ENCODE measurements around the gene CNGA2. TPM values are rescaled to one million over a fixed set of nuclear protein-coding genes. Genes with fewer than 3 reads are reported as not detected.

Gene CNGA2
- total RNA-seq, 1 experiment from 2014 or later, result not detected

- BruUV-seq (replicated peaks), result no TSS peak
- TF ChIP-seq ZBTB33 (IDR thresholded peaks at IDR 0.05; ENCODE audit: extremely low read depth, insufficient replicate concordance, low read length) (no peak), REST (IDR thresholded peaks at IDR 0.05; ENCODE audit: low read depth) (no peak), ATF3 (IDR thresholded peaks at IDR 0.05) (no peak), YY1 (IDR thresholded peaks at IDR 0.05; ENCODE audit: extremely low read depth, insufficient replicate concordance, low read depth, low read length) (no peak)
- 0 out of 2 replicates have a peak, but pooled peaks cover 4% of the 10 kb centered on the region for H3K27me3 ChIP-seq (ENCODE audit: insufficient read depth, low read length)
- no peak overlapping the region for H3K27ac ChIP-seq (ENCODE audit: low read depth, low read length)
- ChIA-PET RAD21 (ENCODE audit: low non-redundant PET in 1 of 2, low total read pairs in 2 of 2, uncharacterized antibody in 2 of 2, unreplicated experiment in 2 of 2) (no interaction called here), CTCF (no interaction called here), POLR2A (no interaction called here)
- ATAC-seq (peak; percentile 59; the same call in 1 of the 2 replicates), DNase-seq (ENCODE audit: low read depth, low spot score) (no peak)
- H3K36me3 ChIP-seq (ENCODE audit: control insufficient read depth in 1 of 2, insufficient read depth in 2 of 2, low read length in 2 of 2), result no peaks in the 10 kb centered on the region
- no peak overlapping the region for H3K4me2 ChIP-seq (ENCODE audit: low read length)
- no peak overlapping the region for H3K4me3 ChIP-seq (replicated peaks in 1 of 2; ENCODE audit: low read depth in 1 of 2, low read length in 2 of 2)
- H2AFZ ChIP-seq (ENCODE audit: low read depth, low read length, poor library complexity, severe bottlenecking), result no peak overlapping the region
- no peak overlapping the region for H3K9ac ChIP-seq (ENCODE audit: low read length)
- H3K4me1 ChIP-seq (ENCODE audit: control insufficient read depth in 1 of 2, insufficient read depth in 2 of 2, low read length in 2 of 2), result no peaks in the 10 kb centered on the region
- no peaks in the 10 kb centered on the region for H3K9me3 ChIP-seq (ENCODE audit: control insufficient read depth in 1 of 2, insufficient read depth in 1 of 2, low read depth in 1 of 2, low read length in 2 of 2)
- H3K79me2 ChIP-seq (ENCODE audit: insufficient read depth, low read length), result no peaks in the 10 kb centered on the region
- no peaks in the 10 kb centered on the region for H4K20me1 ChIP-seq (ENCODE audit: insufficient read depth)
- H3K9me2 ChIP-seq (ENCODE audit: insufficient read depth), result no peaks in the 10 kb centered on the region
- intact Hi-C loops (cut with micrococcal nuclease), result no loop called here
These were observed 38.9 kb downstream of the CNGA2 start for GRCh38 chrX:151773434-151773833.
